H9 (cell line): ENCODE measurements around the gene CYREN. TPM values are rescaled to one million over a fixed set of nuclear protein-coding genes. Genes with fewer than 3 reads are reported as not detected.

Source experiments
- DNase-seq: peaks from one replicate; pipeline ENCODE4 v3.0.0-alpha.2; 2017
- H2AFZ ChIP-seq: one replicate; pipeline ENCODE4 v1.6.1; 2013; ENCODE audit warnings: mild to moderate bottlenecking, low read length, control low read depth, moderate library complexity
- H2AK5ac ChIP-seq: 2 replicates; pipeline ENCODE4 v1.6.1; 2013; ENCODE audit warnings: low read length, control low read depth, mixed read lengths; ENCODE audit not compliant: insufficient read length
- H2BK120ac ChIP-seq: one replicate; pipeline ENCODE4 v1.6.1; 2013; ENCODE audit warnings: low read depth, mild to moderate bottlenecking, low read length, control low read depth, inconsistent platforms; ENCODE audit not compliant: poor library complexity, severe bottlenecking
- H2BK12ac ChIP-seq: 2 replicates; pipeline ENCODE4 v1.6.1; 2013; ENCODE audit warnings: low read length, control low read depth, mixed read lengths, low read depth; ENCODE audit not compliant: insufficient read length
- H2BK15ac ChIP-seq: 2 replicates; pipeline ENCODE4 v1.6.1; 2013; ENCODE audit warnings: low read depth, low read length, control low read depth
- H2BK20ac ChIP-seq: one replicate; pipeline ENCODE4 v1.6.1; 2013; ENCODE audit warnings: low read depth, mild to moderate bottlenecking, low read length, control low read depth, inconsistent platforms; ENCODE audit not compliant: poor library complexity, severe bottlenecking
- H2BK5ac ChIP-seq: 2 replicates; pipeline ENCODE4 v1.6.1; 2013; ENCODE audit warnings: low read length, control low read depth, mixed read lengths; ENCODE audit not compliant: insufficient read length
- H3K14ac ChIP-seq: 2 replicates; pipeline ENCODE4 v1.6.1; 2013; ENCODE audit warnings: low read length, control low read depth; ENCODE audit not compliant: insufficient read depth
- H3K18ac ChIP-seq: 2 replicates; pipeline ENCODE4 v1.6.1; 2013; ENCODE audit warnings: low read depth, mild to moderate bottlenecking, mixed read lengths, low read length, control low read depth; ENCODE audit not compliant: insufficient read length
- H3K23ac ChIP-seq: 2 replicates; pipeline ENCODE4 v1.6.1; 2013; ENCODE audit warnings: low read length, control low read depth, mixed read lengths, low read depth; ENCODE audit not compliant: insufficient read length
- H3K23me2 ChIP-seq: 2 replicates; pipeline ENCODE4 v1.6.1; 2013; ENCODE audit warnings: low read depth, mild to moderate bottlenecking, mixed read lengths, low read length, control low read depth; ENCODE audit not compliant: insufficient read length, poor library complexity, severe bottlenecking
- H3K27ac ChIP-seq: 2 replicates; pipeline ENCODE4 v1.5.1; 2013; ENCODE audit warnings: low read length, control low read depth, mixed read lengths, low read depth; ENCODE audit not compliant: insufficient read length
- H3K27me3 ChIP-seq: 2 replicates; pipeline ENCODE4 v1.6.1; 2013; ENCODE audit warnings: low read length, control low read depth, inconsistent platforms; ENCODE audit not compliant: insufficient read depth
- H3K4ac ChIP-seq: 2 replicates; pipeline ENCODE4 v1.6.1; 2013; ENCODE audit warnings: low read depth, mild to moderate bottlenecking, control low read depth, inconsistent platforms, low read length, moderate library complexity
- H3K4me1 ChIP-seq: 2 replicates; pipeline ENCODE4 v1.6.1; 2013; ENCODE audit warnings: low read length, control low read depth, inconsistent platforms; ENCODE audit not compliant: insufficient read depth
- H3K4me2 ChIP-seq: 2 replicates; pipeline ENCODE4 v1.6.1; 2013; ENCODE audit warnings: low read length, control low read depth, mixed read lengths; ENCODE audit not compliant: insufficient read length, insufficient read depth
- H3K56ac ChIP-seq: 2 replicates; pipeline ENCODE4 v1.6.1; 2013; ENCODE audit warnings: low read depth, mild to moderate bottlenecking, mixed read lengths, low read length, control low read depth; ENCODE audit not compliant: insufficient read length
- H3K79me1 ChIP-seq: 2 replicates; pipeline ENCODE4 v1.6.1; 2013; ENCODE audit warnings: low read depth, mild to moderate bottlenecking, moderate library complexity, low read length, control low read depth, inconsistent platforms; ENCODE audit not compliant: insufficient read depth, poor library complexity, severe bottlenecking
- H3K79me2 ChIP-seq: 2 replicates; pipeline ENCODE4 v1.6.1; 2013; ENCODE audit warnings: low read length, control low read depth, inconsistent platforms; ENCODE audit not compliant: insufficient read depth
- H3K9ac ChIP-seq: 2 replicates; pipeline ENCODE4 v1.6.1; 2013; ENCODE audit warnings: low read length, control low read depth, mixed read lengths; ENCODE audit not compliant: insufficient read length; ENCODE audit errors: extremely low read depth
- H3K9me3 ChIP-seq: one replicate; pipeline ENCODE4 v1.6.1; 2013; ENCODE audit warnings: low read depth, low read length, inconsistent platforms; ENCODE audit not compliant: control insufficient read depth
- H3T11ph ChIP-seq: one replicate; pipeline ENCODE4 v1.6.1; 2013; ENCODE audit warnings: mild to moderate bottlenecking, low read length, control low read depth, inconsistent platforms
- H4K20me1 ChIP-seq: one replicate; pipeline ENCODE4 v1.6.1; 2013; ENCODE audit not compliant: control insufficient read depth, insufficient read length, insufficient read depth
- H4K5ac ChIP-seq: 2 replicates; pipeline ENCODE4 v1.6.1; 2013; ENCODE audit warnings: low read depth, mild to moderate bottlenecking, mixed read lengths, low read length, control low read depth; ENCODE audit not compliant: insufficient read length
- H4K8ac ChIP-seq: replicated peaks from 2 replicates; pipeline ENCODE4 v1.6.1; 2013; ENCODE audit warnings: low read length, control low read depth, mixed read lengths, low read depth; ENCODE audit not compliant: insufficient read length
- H4K91ac ChIP-seq: 2 replicates; pipeline ENCODE4 v1.6.1; 2013; ENCODE audit warnings: low read depth, mild to moderate bottlenecking, moderate library complexity, mixed read lengths, low read length, control low read depth; ENCODE audit not compliant: insufficient read length
- H3K27ac Mint-ChIP-seq, 3 experiments: 2 replicates in 2 of 3; 3 replicates in 1 of 3; pipeline ENCODE4 v1.8.0; 2020 to 2021; ENCODE audit warnings: mixed read lengths in 3 of 3, mild to moderate bottlenecking in 1 of 3, moderate library complexity in 1 of 3
- H3K27me3 Mint-ChIP-seq: 2 replicates; pipeline ENCODE4 v1.8.0; 2021; ENCODE audit warnings: low read depth, mild to moderate bottlenecking, moderate library complexity, mixed read lengths
- H3K36me3 Mint-ChIP-seq, 3 experiments: 2 replicates in 2 of 3; 3 replicates in 1 of 3; pipeline ENCODE4 v1.8.0; 2020 to 2021; ENCODE audit warnings: low read depth in 3 of 3, mixed read lengths in 3 of 3; ENCODE audit not compliant: insufficient read depth in 1 of 3
- H3K4me1 Mint-ChIP-seq, 2 experiments: 2 replicates each; pipeline ENCODE4 v1.8.0; 2020; ENCODE audit warnings: mixed read lengths in 2 of 2
- H3K4me3 Mint-ChIP-seq, 2 experiments: 2 replicates in 1 of 2; 3 replicates in 1 of 2; pipeline ENCODE4 v1.8.0; 2020 to 2021; ENCODE audit warnings: mild to moderate bottlenecking in 2 of 2, mixed read lengths in 2 of 2, moderate library complexity in 1 of 2
- H3K9me3 Mint-ChIP-seq, 2 experiments: 2 replicates in 1 of 2; 3 replicates in 1 of 2; pipeline ENCODE4 v1.8.0; 2020; ENCODE audit warnings: mild to moderate bottlenecking in 2 of 2, mixed read lengths in 2 of 2, moderate library complexity in 1 of 2
- WGBS: extraction: QIAGEN DNeasy Blood & Tissue Kit; methylation state at CpG from one replicate; pipeline ENCODE4 v1.1.7; 2013; ENCODE audit warnings: missing lambda C conversion rate, low lambda C conversion rate, mixed read lengths; ENCODE audit not compliant: insufficient read length; ENCODE audit errors: extremely low coverage; 5-methylcytosine and 5-hydroxymethylcytosine counted together
- total RNA-seq: library from RNA; stranded (reverse); gene quantifications from 2 replicates; pipeline ENCODE4 v1.2.1, GENCODE V29; 2021
- TF ChIP-seq, protein P1 (sequence below): fragments of 200-600 bp; sonication (generic); conservative IDR thresholded peaks from 3 replicates; pipeline ENCODE4 v1.8.0; 2021; ENCODE audit warnings: antibody characterized with exemption, mild to moderate bottlenecking

The CYREN gene
- total RNA-seq, 1 experiment from 2014 or later, result 72.0 TPM

DNA sequence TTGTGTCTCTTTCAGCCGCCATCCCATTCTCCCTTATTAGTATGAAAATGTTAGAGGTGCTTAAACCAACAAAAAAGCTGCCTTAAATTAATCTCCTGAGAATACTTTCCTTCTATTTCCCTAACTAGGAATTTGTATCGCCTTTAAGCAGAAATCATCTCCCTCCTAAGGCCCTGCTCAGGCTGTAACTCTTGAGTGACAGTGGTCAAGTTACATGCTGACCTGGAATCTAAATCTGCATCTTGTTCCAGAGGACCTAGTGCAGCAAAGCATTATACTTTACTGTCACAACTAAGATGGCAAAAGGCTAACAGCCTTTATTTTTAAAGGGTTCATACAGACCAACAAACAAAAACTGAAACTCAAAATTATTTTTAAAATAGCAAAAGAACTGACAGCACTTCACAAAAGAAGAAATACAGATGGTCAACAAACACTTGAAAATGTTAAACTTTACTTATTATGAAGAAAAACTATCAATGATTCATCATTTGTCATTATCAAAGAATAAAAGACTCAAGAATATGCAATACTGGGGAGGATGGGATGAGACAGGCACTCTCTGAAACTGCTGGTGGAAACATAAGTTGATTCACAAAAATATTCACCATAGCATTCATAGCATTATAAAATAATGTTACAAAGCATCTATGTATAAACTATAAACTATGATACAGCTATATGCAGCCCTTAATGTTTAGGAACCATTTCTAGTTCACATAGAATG lies 11.0 kb downstream of the CYREN start:
- Histone ChIP-seq H3K23me2 (no peaks in the 10 kb centered on the region), H3K14ac (no peak overlapping the region), H3K4me1 (peaks cover 4% of the 10 kb centered on the region; the same call in 1 of the 2 replicates), H3K23ac (no peak overlapping the region), H2BK5ac (no peak overlapping the region), H2BK12ac (no peak overlapping the region), H4K91ac (no peak overlapping the region), H3K4ac (no peak overlapping the region), H4K8ac (no peak overlapping the region), H3K9ac (no peak overlapping the region), H4K20me1 (no peaks in the 10 kb centered on the region), H3K79me2 (no peaks in the 10 kb centered on the region), H2AK5ac (no peak overlapping the region), H2BK20ac (no peak overlapping the region), H2AFZ (no peak overlapping the region), H2BK120ac (no peak overlapping the region), H3K4me2 (no peak overlapping the region), H3K18ac (no peak overlapping the region), H3K27me3 (no peaks in the 10 kb centered on the region), H4K5ac (no peak overlapping the region), H3K56ac (no peak overlapping the region), H3K27ac (no peak overlapping the region), H3T11ph (no peak overlapping the region), H3K79me1 (no peaks in the 10 kb centered on the region), H3K9me3 (no peaks in the 10 kb centered on the region), H2BK15ac (no peak overlapping the region)
- TF ChIP-seq, protein P1, sequence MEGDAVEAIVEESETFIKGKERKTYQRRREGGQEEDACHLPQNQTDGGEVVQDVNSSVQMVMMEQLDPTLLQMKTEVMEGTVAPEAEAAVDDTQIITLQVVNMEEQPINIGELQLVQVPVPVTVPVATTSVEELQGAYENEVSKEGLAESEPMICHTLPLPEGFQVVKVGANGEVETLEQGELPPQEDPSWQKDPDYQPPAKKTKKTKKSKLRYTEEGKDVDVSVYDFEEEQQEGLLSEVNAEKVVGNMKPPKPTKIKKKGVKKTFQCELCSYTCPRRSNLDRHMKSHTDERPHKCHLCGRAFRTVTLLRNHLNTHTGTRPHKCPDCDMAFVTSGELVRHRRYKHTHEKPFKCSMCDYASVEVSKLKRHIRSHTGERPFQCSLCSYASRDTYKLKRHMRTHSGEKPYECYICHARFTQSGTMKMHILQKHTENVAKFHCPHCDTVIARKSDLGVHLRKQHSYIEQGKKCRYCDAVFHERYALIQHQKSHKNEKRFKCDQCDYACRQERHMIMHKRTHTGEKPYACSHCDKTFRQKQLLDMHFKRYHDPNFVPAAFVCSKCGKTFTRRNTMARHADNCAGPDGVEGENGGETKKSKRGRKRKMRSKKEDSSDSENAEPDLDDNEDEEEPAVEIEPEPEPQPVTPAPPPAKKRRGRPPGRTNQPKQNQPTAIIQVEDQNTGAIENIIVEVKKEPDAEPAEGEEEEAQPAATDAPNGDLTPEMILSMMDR, result no peak
- Mint-ChIP-seq H3K36me3 (peaks cover 50 to 82% (median 81%) of the 10 kb centered on the region in 3 experiments), H3K4me3 (no peak overlapping the region), H3K4me1 (peaks cover 12 to 21% of the 10 kb centered on the region in 2 experiments), H3K27me3 (peaks cover 5% of the 10 kb centered on the region), H3K27ac (no peak overlapping the region), H3K9me3 (peaks cover 52 to 54% of the 10 kb centered on the region in 2 experiments)
- DNase-seq, result no peak
- no CpG with 5 or more reads among the region's 2 CpGs for WGBS
